ENCODE data around the gene HIBADH.
"Not testable (repeated sequence)": the region's sequence is repeated elsewhere in the genome, so short reads cannot be mapped to it uniquely, and the experiment has no call there.

The HIBADH gene

GRCh38 chr7:27533652-27534081 lies 129.0 kb downstream of the HIBADH start:
- no peak for DNase-seq

GRCh38 chr7:27532314-27532713 lies 130.4 kb downstream of the HIBADH start:
- no peak for DNase-seq

- DNase-seq, result no peak
These were observed 135.4 kb downstream of the HIBADH start for GRCh38 chr7:27527348-27527714.

- no peak for DNase-seq
These were observed 135.9 kb downstream of the HIBADH start for GRCh38 chr7:27526611-27527347.

GRCh38 chr7:27526131-27526530 lies 136.6 kb downstream of the HIBADH start:
- DNase-seq, result no peak

GRCh38 chr7:27523321-27523720 lies 139.4 kb downstream of the HIBADH start:
- no peak for DNase-seq

- no peak for DNase-seq
These were observed 140.1 kb downstream of the HIBADH start for GRCh38 chr7:27522566-27522965.

- peak; percentile 86 for DNase-seq
These were observed 141.6 kb downstream of the HIBADH start for GRCh38 chr7:27520815-27521790.

GRCh38 chr7:27519793-27520469 lies 142.8 kb downstream of the HIBADH start:
- no peak for DNase-seq

- DNase-seq, result peak; percentile 35
These were observed 143.9 kb downstream of the HIBADH start for GRCh38 chr7:27518561-27519350.

GRCh38 chr7:27516421-27516820 lies 146.3 kb downstream of the HIBADH start:
- DNase-seq, result no peak

GRCh38 chr7:27515933-27516332 lies 146.8 kb downstream of the HIBADH start:
- no peak for DNase-seq

- no peak for DNase-seq
These were observed 147.8 kb downstream of the HIBADH start for GRCh38 chr7:27514861-27515260.

- DNase-seq, result peak; percentile 42
These were observed 148.8 kb downstream of the HIBADH start for GRCh38 chr7:27513885-27514284.

GRCh38 chr7:27511370-27511769 lies 151.3 kb downstream of the HIBADH start:
- DNase-seq, result not testable (repeated sequence)

GRCh38 chr7:27510541-27510940 lies 152.1 kb downstream of the HIBADH start:
- DNase-seq, result no peak

GRCh38 chr7:27501879-27502278 lies 160.8 kb downstream of the HIBADH start:
- not testable (repeated sequence) for DNase-seq

- DNase-seq, result no peak
These were observed 161.7 kb downstream of the HIBADH start for GRCh38 chr7:27501001-27501400.

- no peak for DNase-seq
These were observed 170.5 kb downstream of the HIBADH start for GRCh38 chr7:27492224-27492623.

- DNase-seq, result no peak
These were observed 171.1 kb downstream of the HIBADH start for GRCh38 chr7:27491534-27491933.

- no peak for DNase-seq
These were observed 175.2 kb downstream of the HIBADH start for GRCh38 chr7:27487509-27487908.

GRCh38 chr7:27484451-27484850 lies 178.2 kb downstream of the HIBADH start:
- no peak for DNase-seq

Data from right hindlimb (tissue), 1 donor.